Cardiac muscle cell (in vitro differentiated cells and primary cell): Measurements from ENCODE around the gene GADD45A. TPM values are rescaled to one million over a fixed set of nuclear protein-coding genes. Genes with fewer than 3 reads are reported as not detected.
"Not testable (repeated sequence)": the region's sequence is repeated elsewhere in the genome, so short reads cannot be mapped to it uniquely, and the experiment has no call there.

Experiments
- DNase-seq, 2 donors: peaks; one replicate each; pipeline versions ENCODE4 v3.0.0 to v3.0.0-alpha.2; 2010 to 2017; ENCODE audit warnings: low read depth in 1 of 2, low spot score in 1 of 2
- H3K27ac ChIP-seq: fragments of 200-600 bp; sonication (generic); 2 replicates; pipeline ENCODE4 v1.5.1; 2016
- H3K27me3 ChIP-seq: fragments of 200-600 bp; sonication (generic); 2 replicates; pipeline ENCODE4 v1.6.0; 2016; ENCODE audit warnings: control low read depth
- H3K36me3 ChIP-seq: fragments of 200-600 bp; sonication (generic); 2 replicates; pipeline ENCODE4 v1.5.1; 2016; ENCODE audit warnings: control low read depth
- H3K4me1 ChIP-seq: fragments of 200-600 bp; sonication (generic); 2 replicates; pipeline ENCODE4 v1.8.1; 2017; ENCODE audit warnings: low read depth, mild to moderate bottlenecking, mixed run types
- H3K4me3 ChIP-seq: fragments of 200-600 bp; sonication (generic); 2 replicates; pipeline ENCODE4 v1.5.1; 2016; ENCODE audit warnings: mild to moderate bottlenecking
- H3K9me3 ChIP-seq: fragments of 200-600 bp; sonication (generic); 2 replicates; pipeline ENCODE4 v1.5.1; 2017; ENCODE audit warnings: low read depth, mild to moderate bottlenecking, control low read depth
- CTCF ChIP-seq: IDR thresholded peaks from 2 replicates; pipeline ENCODE4 v1.5.1; 2012; ENCODE audit warnings: low read depth, mild to moderate bottlenecking, low read length
- polyA plus RNA-seq: library from polyadenylated mRNA; unstranded; fragments of >200 nt; fragmentation: Nextera tagmentation; extraction: Ambion mirVana; gene quantifications from 2 replicates; pipeline ENCODE4 v1.2.1, GENCODE V29; 2016
- total RNA-seq: library from RNA; depleted of rRNA; stranded (reverse); fragments of >200 nt; gene quantifications from 2 replicates; pipeline ENCODE4 v1.2.3, GENCODE V29; 2016

GADD45A gene
- total and polyA plus RNA-seq, 2 experiments from 2014 or later: 84.2 to 112 TPM

DNA sequence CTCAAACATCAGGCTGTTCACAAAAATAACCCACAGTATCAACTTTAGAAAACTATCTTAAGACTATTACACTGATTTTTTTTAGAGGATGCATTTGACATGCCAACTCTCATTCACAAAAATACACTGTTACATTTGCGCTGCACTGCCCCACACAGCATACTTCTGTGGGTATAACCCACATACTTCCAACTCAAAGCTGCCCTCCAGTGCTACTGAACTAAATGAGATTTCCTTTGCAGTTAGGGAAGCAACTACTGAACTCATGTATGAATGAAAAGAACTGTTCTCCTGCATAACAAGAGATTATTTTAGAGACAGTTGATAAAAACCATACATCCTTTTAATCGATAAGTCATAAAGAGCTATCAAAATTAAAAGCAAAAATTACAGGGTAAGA is 25.8 kb upstream of the GADD45A start:
- Histone ChIP-seq H3K27ac (no peak overlapping the region), H3K9me3 (no peaks in the 10 kb centered on the region), H3K4me3 (no peak overlapping the region), H3K27me3 (no peaks in the 10 kb centered on the region), H3K36me3 (no peaks in the 10 kb centered on the region), H3K4me1 (no peaks in the 10 kb centered on the region)
- no peak for TF ChIP-seq CTCF
- DNase-seq: no peak

DNA sequence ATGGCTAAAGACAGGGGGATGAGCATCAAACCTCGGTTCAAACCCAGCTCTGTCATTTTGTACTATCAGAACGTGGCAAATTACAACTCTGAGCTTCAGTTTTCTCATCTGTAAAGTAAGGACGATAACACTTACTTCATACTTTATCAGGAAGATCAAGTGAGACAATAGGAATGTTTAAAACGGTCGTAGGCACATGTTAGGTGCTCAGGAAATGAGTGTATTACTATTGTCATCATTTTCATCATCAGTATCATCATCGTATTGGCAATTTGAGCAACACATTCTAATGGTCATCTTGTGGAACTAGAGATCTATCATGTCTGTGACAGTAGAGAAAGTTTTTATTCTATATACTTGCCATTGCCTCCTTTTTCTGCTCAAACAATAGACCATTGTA is 22.1 kb upstream of the GADD45A start:
- Histone ChIP-seq H3K36me3 (no peaks in the 10 kb centered on the region), H3K9me3 (no peaks in the 10 kb centered on the region), H3K4me1 (no peaks in the 10 kb centered on the region), H3K27ac (no peak overlapping the region), H3K27me3 (no peaks in the 10 kb centered on the region), H3K4me3 (no peak overlapping the region)
- TF ChIP-seq CTCF: no peak
- no peak for DNase-seq

DNA sequence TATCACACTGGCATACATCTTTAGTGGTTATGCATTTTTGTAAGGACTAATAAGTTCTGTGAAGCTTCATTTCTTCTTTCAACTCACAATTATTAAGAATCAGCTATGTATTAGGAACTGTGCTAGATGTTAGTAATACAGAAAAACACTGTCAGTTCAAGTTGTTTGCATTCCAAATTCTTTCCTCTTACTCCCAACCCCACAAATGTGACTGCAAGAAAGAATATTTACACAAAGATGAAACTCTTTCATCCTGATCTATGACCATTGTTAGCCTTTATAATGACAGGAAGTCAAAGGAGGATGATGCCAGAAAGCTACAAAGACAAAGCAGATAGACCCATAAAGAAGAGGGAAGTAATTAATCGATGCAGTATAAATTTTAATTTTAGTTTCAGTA is 21.0 kb upstream of the GADD45A start:
- Histone ChIP-seq H3K4me3 (no peak overlapping the region), H3K36me3 (no peaks in the 10 kb centered on the region), H3K27me3 (no peaks in the 10 kb centered on the region), H3K9me3 (no peaks in the 10 kb centered on the region), H3K27ac (no peak overlapping the region), H3K4me1 (no peaks in the 10 kb centered on the region)
- no peak for TF ChIP-seq CTCF
- DNase-seq: no peak

GRCh38 chr1:67665307-67665706 is 19.7 kb upstream of the GADD45A start:
- H3K36me3 ChIP-seq, H3K4me3 ChIP-seq, H3K27ac ChIP-seq, H3K4me1 ChIP-seq, DNase-seq, H3K9me3 ChIP-seq, H3K27me3 ChIP-seq: not testable (repeated sequence)

DNA sequence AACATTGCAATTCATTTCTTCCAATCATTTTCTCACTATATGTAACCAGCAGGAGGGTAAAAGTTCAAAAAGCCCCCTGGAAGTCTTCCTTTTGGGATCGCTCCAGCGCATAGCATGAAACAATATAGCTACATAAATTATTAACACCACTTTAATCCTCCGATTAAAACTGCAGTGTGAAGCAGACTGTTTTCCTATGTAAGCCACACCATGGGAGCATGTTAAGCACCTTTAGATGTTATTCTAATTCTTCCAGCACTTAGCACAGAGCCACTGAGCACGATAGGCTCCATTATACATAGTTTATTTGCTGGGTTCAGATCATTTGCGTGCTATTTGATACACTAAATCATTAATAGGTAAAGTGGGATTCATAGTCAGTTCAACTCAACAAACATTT is 18.4 kb upstream of the GADD45A start:
- H3K4me1 ChIP-seq: no peaks in the 10 kb centered on the region
- no peaks in the 10 kb centered on the region for H3K9me3 ChIP-seq
- no peaks in the 10 kb centered on the region for H3K36me3 ChIP-seq
- no peak overlapping the region for H3K4me3 ChIP-seq
- H3K27me3 ChIP-seq: peaks cover 12% of the 10 kb centered on the region
- no peak for DNase-seq
- H3K27ac ChIP-seq: no peak overlapping the region
- no peak for TF ChIP-seq CTCF

GRCh38 chr1:67668660-67669059 is 16.3 kb upstream of the GADD45A start:
- no peaks in the 10 kb centered on the region for H3K9me3 ChIP-seq
- H3K36me3 ChIP-seq: no peaks in the 10 kb centered on the region
- TF ChIP-seq CTCF: no peak
- peak in 1 of 2 donors; percentile 14 for DNase-seq
- no peak overlapping the region for H3K27ac ChIP-seq
- no peak overlapping the region for H3K4me3 ChIP-seq
- H3K4me1 ChIP-seq: no peaks in the 10 kb centered on the region
- peaks cover 12% of the 10 kb centered on the region for H3K27me3 ChIP-seq
